HUES6 (cell line): ENCODE measurements around the gene SPINK4.

Experiments used
- H3K27ac ChIP-seq: 2 replicates; pipeline ENCODE4 v1.7.0; 2013; ENCODE audit warnings: low read depth, mild to moderate bottlenecking, low read length, inconsistent platforms
- H3K27me3 ChIP-seq: 2 replicates; pipeline ENCODE4 v1.6.1; 2013; ENCODE audit warnings: low read length; ENCODE audit not compliant: control insufficient read depth, insufficient read depth
- H3K36me3 ChIP-seq: 2 replicates; pipeline ENCODE4 v1.6.1; 2013; ENCODE audit warnings: low read length; ENCODE audit not compliant: control insufficient read depth, insufficient read depth
- H3K4me1 ChIP-seq: 2 replicates; pipeline ENCODE4 v1.6.1; 2013; ENCODE audit warnings: low read length; ENCODE audit not compliant: control insufficient read depth, insufficient read depth
- H3K4me3 ChIP-seq: 2 replicates; pipeline ENCODE4 v1.5.1; 2013; ENCODE audit warnings: low read depth, low read length
- H3K9ac ChIP-seq: one replicate; pipeline ENCODE4 v1.6.1; 2013; ENCODE audit warnings: mild to moderate bottlenecking, low read length
- H3K9me3 ChIP-seq: 2 replicates; pipeline ENCODE4 v1.6.1; 2013; ENCODE audit warnings: low read depth, low read length; ENCODE audit not compliant: control insufficient read depth, insufficient read depth

The SPINK4 gene

DNA sequence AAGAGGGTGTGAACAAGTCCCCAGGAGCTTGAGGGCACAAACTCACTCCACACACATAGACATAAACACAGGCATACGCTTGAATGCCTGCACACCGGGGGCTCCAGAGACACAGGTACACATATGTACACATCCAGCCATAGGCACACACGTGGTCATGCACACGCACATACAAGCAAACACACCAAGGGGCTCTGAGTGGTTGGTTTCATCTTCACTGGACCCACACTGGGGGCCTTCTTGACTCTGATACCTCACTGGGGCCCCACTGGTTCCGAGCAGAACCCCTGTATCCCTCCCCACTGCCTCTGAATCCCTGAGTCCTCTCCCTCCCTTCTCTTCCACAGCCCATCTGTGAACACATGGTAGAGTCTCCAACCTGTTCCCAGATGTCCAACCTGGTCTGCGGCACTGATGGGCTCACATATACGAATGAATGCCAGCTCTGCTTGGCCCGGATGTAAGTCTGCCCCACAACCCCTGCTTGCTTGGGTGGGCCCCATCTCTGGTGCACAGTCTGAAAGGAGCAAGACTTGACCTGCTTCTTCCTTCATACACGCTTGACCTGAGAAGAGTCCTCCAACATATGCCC, 6.4 kb downstream of the SPINK4 start:
- Histone ChIP-seq H3K36me3 (0 out of 2 replicates have a peak, but pooled peaks cover 8% of the 10 kb centered on the region), H3K9ac (no peak overlapping the region), H3K27me3 (no peaks in the 10 kb centered on the region), H3K9me3 (no peaks in the 10 kb centered on the region), H3K27ac (no peak overlapping the region), H3K4me3 (no peak overlapping the region), H3K4me1 (no peaks in the 10 kb centered on the region)

- Histone ChIP-seq H3K4me1 (no peaks in the 10 kb centered on the region), H3K27me3 (no peaks in the 10 kb centered on the region), H3K27ac (no peak overlapping the region), H3K9me3 (no peaks in the 10 kb centered on the region), H3K9ac (no peak overlapping the region), H3K4me3 (no peak overlapping the region), H3K36me3 (peaks cover 19% of the 10 kb centered on the region)
These were observed 8.6 kb downstream of the SPINK4 start for GRCh38 chr9:33248606-33249005.

- Histone ChIP-seq H3K27me3 (no peaks in the 10 kb centered on the region), H3K4me3 (no peak overlapping the region), H3K4me1 (no peaks in the 10 kb centered on the region), H3K9me3 (no peaks in the 10 kb centered on the region), H3K9ac (no peak overlapping the region), H3K36me3 (peaks cover 22% of the 10 kb centered on the region), H3K27ac (no peak overlapping the region)
These were observed 9.2 kb downstream of the SPINK4 start for GRCh38 chr9:33249087-33249658.

DNA sequence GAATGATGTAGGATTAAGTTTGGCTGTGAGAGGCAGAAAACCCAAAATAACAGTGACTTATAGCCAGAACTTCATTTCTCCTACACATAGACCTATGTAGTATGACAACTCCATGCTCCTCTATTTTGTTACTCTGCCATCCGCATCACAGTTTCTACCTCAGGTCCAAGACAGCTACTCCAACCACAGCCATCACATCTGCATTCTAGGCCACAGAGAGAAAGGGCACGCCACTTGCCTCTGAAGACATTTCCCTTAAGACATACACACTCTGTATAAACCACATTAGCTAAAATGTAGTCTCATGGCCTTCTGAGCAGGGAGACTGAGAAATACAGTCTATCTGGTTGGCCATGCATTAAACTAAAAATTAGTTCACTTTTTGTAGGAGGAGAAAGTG, 10.0 kb downstream of the SPINK4 start:
- no peaks in the 10 kb centered on the region for H3K27me3 ChIP-seq
- H3K36me3 ChIP-seq = peaks cover 31% of the 10 kb centered on the region
- no peak overlapping the region for H3K27ac ChIP-seq
- H3K4me1 ChIP-seq = no peaks in the 10 kb centered on the region
- no peak overlapping the region for H3K4me3 ChIP-seq
- H3K9me3 ChIP-seq = no peaks in the 10 kb centered on the region
- no peak overlapping the region for H3K9ac ChIP-seq

GRCh38 chr9:33250458-33250995, 10.6 kb downstream of the SPINK4 start:
- H3K27ac ChIP-seq = no peak overlapping the region
- no peak overlapping the region for H3K9ac ChIP-seq
- no peaks in the 10 kb centered on the region for H3K4me1 ChIP-seq
- no peaks in the 10 kb centered on the region for H3K27me3 ChIP-seq
- H3K36me3 ChIP-seq = peaks cover 36% of the 10 kb centered on the region
- H3K4me3 ChIP-seq = no peak overlapping the region
- H3K9me3 ChIP-seq = no peaks in the 10 kb centered on the region

DNA sequence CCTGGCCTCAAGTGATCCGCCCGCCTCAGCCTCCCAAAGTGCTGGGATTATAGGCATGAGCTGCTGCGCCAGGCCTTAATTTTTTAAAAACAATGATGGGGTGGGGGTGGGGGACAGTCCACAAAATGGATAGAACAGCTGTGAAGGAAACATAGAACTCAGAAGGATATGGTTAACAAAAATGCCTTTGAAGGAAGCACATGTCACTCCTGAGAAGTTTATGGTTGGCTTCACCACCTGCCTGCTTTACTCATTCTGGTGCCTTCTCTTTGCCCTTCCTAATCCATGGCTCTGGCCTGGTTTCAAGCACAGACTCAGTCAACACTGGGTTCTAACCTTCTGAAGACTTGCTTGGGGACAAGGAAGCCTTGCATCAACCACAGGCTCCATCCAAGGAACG, 14.2 kb downstream of the SPINK4 start:
- Histone ChIP-seq H3K27ac (no peak overlapping the region), H3K4me3 (no peak overlapping the region), H3K9me3 (no peaks in the 10 kb centered on the region), H3K27me3 (no peaks in the 10 kb centered on the region), H3K36me3 (peaks cover 64% of the 10 kb centered on the region), H3K9ac (no peak overlapping the region), H3K4me1 (no peaks in the 10 kb centered on the region)

DNA sequence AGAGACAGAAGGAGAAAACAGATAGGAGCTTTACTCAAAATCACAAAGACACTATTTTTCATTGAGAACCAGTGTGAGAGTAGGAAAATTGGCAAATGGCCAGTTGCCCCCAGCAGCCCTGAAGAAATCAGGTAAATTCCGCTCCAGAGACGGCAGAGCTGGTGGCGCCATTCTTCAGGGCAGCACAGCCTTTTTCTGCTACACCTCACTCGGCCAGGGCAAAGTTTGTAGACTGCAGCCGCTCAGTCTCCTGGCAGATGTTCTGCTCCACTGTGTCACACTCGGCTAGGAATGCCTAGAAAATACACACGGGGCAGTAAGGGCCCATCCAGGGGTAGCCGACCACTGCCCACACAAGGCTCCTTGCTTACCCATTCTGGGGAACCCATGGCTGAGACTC, 15.0 kb downstream of the SPINK4 start:
- H3K27ac ChIP-seq = no peak overlapping the region
- peaks cover 72% of the 10 kb centered on the region for H3K36me3 ChIP-seq
- H3K27me3 ChIP-seq = no peaks in the 10 kb centered on the region
- no peaks in the 10 kb centered on the region for H3K9me3 ChIP-seq
- H3K4me1 ChIP-seq = no peaks in the 10 kb centered on the region
- no peak overlapping the region for H3K4me3 ChIP-seq
- H3K9ac ChIP-seq = no peak overlapping the region

DNA sequence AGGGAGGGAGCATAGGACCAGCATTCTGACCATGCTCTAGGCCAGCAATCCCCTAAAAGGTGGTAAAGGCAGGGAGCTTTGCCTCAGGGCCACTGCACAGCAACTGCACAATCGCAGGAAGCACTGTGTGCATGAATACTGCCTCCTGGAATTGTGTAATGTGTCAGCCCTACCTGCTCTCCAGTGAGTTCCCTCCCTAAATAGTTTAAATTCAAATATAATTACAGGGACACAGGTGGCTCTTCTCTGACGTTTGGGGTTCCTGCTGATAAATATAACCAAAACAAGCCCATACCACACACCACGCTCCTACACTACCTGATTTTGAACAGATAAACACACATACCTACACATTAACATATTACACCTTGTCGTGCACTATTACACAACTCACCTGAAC, 15.5 kb downstream of the SPINK4 start:
- Histone ChIP-seq H3K27ac (no peak overlapping the region), H3K27me3 (no peaks in the 10 kb centered on the region), H3K9me3 (no peaks in the 10 kb centered on the region), H3K9ac (no peak overlapping the region), H3K36me3 (peaks cover 77% of the 10 kb centered on the region), H3K4me1 (no peaks in the 10 kb centered on the region), H3K4me3 (no peak overlapping the region)

DNA sequence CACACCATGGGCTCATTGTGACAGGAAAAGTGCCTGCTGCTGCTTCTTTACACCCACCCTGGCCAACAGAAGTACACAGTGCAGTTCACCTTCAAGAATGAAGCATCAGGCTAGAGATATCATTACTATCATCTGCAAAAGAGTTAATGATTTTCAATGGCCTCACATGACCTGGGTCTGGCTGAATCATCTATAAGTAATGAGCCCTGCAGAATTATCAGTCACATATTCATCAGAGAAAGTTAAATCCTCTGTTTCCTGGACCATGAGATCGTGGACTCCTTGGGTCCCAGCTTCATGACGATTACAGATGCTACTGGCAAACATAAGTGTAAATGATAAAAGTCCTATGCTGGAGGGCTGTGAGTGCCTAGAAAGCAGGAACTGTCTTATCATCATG, 16.3 kb downstream of the SPINK4 start:
- no peak overlapping the region for H3K4me3 ChIP-seq
- no peaks in the 10 kb centered on the region for H3K4me1 ChIP-seq
- no peak overlapping the region for H3K9ac ChIP-seq
- H3K36me3 ChIP-seq = peaks cover 85% of the 10 kb centered on the region
- no peaks in the 10 kb centered on the region for H3K27me3 ChIP-seq
- no peak overlapping the region for H3K27ac ChIP-seq
- H3K9me3 ChIP-seq = no peaks in the 10 kb centered on the region

- Histone ChIP-seq H3K4me3 (no peak overlapping the region), H3K4me1 (no peaks in the 10 kb centered on the region)
These were observed 17.3 kb downstream of the SPINK4 start for GRCh38 chr9:33257276-33257675.

GRCh38 chr9:33260372-33260771, 20.4 kb downstream of the SPINK4 start:
- H3K27ac ChIP-seq = no peak overlapping the region
- no peak overlapping the region for H3K4me3 ChIP-seq

More at GRCh38 chr9:33257276-33257675, 17.3 kb downstream of the SPINK4 start:
- H3K27me3 ChIP-seq = no peaks in the 10 kb centered on the region
- peaks cover 93% of the 10 kb centered on the region for H3K36me3 ChIP-seq
- H3K9me3 ChIP-seq = no peaks in the 10 kb centered on the region
- no peak overlapping the region for H3K9ac ChIP-seq
- no peak overlapping the region for H3K27ac ChIP-seq

More at GRCh38 chr9:33260372-33260771, 20.4 kb downstream of the SPINK4 start:
- Histone ChIP-seq H3K36me3 (peaks cover 70% of the 10 kb centered on the region), H3K27me3 (no peaks in the 10 kb centered on the region), H3K9me3 (no peaks in the 10 kb centered on the region), H3K9ac (no peak overlapping the region), H3K4me1 (peaks cover 6% of the 10 kb centered on the region)
